Sigmoid colon (tissue), 7 donors: ENCODE measurements around the gene SERINC3. TPM values are rescaled to one million over a fixed set of nuclear protein-coding genes. Genes with fewer than 3 reads are reported as not detected.

Experiments used
- DNase-seq: peaks from one replicate; pipeline ENCODE4 v3.0.0-alpha.2; 2019
- H3K27ac ChIP-seq, 4 donors: fragments of 200-600 bp; sonication (generic); one replicate each; pipeline ENCODE4 v1.5.1; 2016 to 2019; ENCODE audit warnings: mild to moderate bottlenecking in 1 of 4
- H3K27me3 ChIP-seq, 3 donors: fragments of 200-600 bp; sonication (generic); one replicate each; pipeline ENCODE4 v1.5.1; 2019; ENCODE audit warnings: mild to moderate bottlenecking in 1 of 3
- H3K36me3 ChIP-seq, 4 donors: fragments of 200-600 bp; sonication (generic); one replicate each; pipeline ENCODE4 v1.5.1; 2016 to 2019
- H3K4me1 ChIP-seq, 4 donors: fragments of 200-600 bp; sonication (generic); one replicate each; pipeline ENCODE4 v1.5.1; 2017 to 2019
- H3K4me3 ChIP-seq, 4 donors: fragments of 200-600 bp; sonication (generic); one replicate each; pipeline ENCODE4 v1.5.1; 2017 to 2019; ENCODE audit warnings: mild to moderate bottlenecking in 2 of 4, moderate library complexity in 1 of 4
- H3K9me3 ChIP-seq, 4 donors: fragments of 200-600 bp in 3 of 4; sonication (generic) in 3 of 4; one replicate each; pipeline versions ENCODE4 v1.5.1 to v1.6.1; 2013 to 2019
- CTCF ChIP-seq, 4 experiments: fragments of 450-650 bp in 3 of 4; fragments of 200-600 bp in 1 of 4; IDR thresholded peaks; one replicate each; pipeline ENCODE4 v1.5.1; 2016 to 2019; ENCODE audit warnings: antibody characterized with exemption in 4 of 4, mild to moderate bottlenecking in 3 of 4, moderate library complexity in 2 of 4
- EP300 ChIP-seq, 4 donors: sonication (generic); formaldehyde crosslinking; IDR thresholded peaks; one replicate each; pipeline ENCODE4 v1.6.1; 2017; ENCODE audit warnings: antibody characterized with exemption in 4 of 4
- POLR2A ChIP-seq, 2 donors: fragments of 450-650 bp; IDR thresholded peaks; one replicate each; pipeline ENCODE4 v1.6.1; 2016; ENCODE audit warnings: antibody characterized with exemption in 2 of 2, mild to moderate bottlenecking in 2 of 2, moderate library complexity in 2 of 2
- POLR2AphosphoS5 ChIP-seq, 4 donors: sonication (generic); formaldehyde crosslinking; IDR thresholded peaks; one replicate each; pipeline ENCODE4 v1.6.1; 2017; ENCODE audit warnings: antibody characterized with exemption in 4 of 4
- WGBS, 2 donors: extraction: QIAGEN DNeasy Blood & Tissue Kit; methylation state at CpG; one replicate each; pipeline ENCODE4 v1.1.7; 2013; 5-methylcytosine and 5-hydroxymethylcytosine counted together
- intact Hi-C: fragments of 100-400 bp; cut with DNase I; formaldehyde crosslinking; loops from one replicate; pipeline ENCODE4 v1.15.1; 2023
- polyA plus RNA-seq, 3 donors: library from polyadenylated mRNA; stranded (reverse); fragments of 200-250 nt; gene quantifications; one replicate each; pipeline ENCODE4 v1.2.3, GENCODE V29; 2013
- total RNA-seq, 4 donors: library from RNA; depleted of rRNA; stranded (reverse); fragments of >200 nt; gene quantifications; one replicate each; pipeline ENCODE4 v1.1.0, GENCODE V29; 2016
- donor health status: healthy with polysubstance abuse.
- donor health status: Bipolar disorder and iron deficiency.
- donor health status: healthy.

The SERINC3 gene
- total and polyA plus RNA-seq, 7 donors = 11.1 to 112 (median 75.9) TPM

- intact Hi-C loops = no loop called here
- Histone ChIP-seq H3K4me3 (no peak overlapping the region), H3K27ac (peak overlapping the region; percentile 73 to 92 (median 82)), H3K27me3 (no peaks in the 10 kb centered on the region), H3K4me1 (peaks cover 0 to 72% (median 55%) of the 10 kb centered on the region in 4 donors), H3K9me3 (no peaks in the 10 kb centered on the region), H3K36me3 (no peaks in the 10 kb centered on the region)
- DNase-seq = no peak
- WGBS, 2 donors = 97% methylated on average over 8 of the region's 8 CpGs
- TF ChIP-seq CTCF (IDR thresholded peaks at IDR 0.05) (no peak), POLR2AphosphoS5 (IDR thresholded peaks at IDR 0.05) (no peak), EP300 (IDR thresholded peaks at IDR 0.05) (no peak), POLR2A (IDR thresholded peaks at IDR 0.05) (no peak)
Measured at GRCh38 chr20:44547419-44547818, 25.5 kb upstream of the SERINC3 start.

GRCh38 chr20:44544263-44544662 lies 22.4 kb upstream of the SERINC3 start:
- WGBS, 2 donors = 75 to 83% methylated on average over 5 of the region's 5 CpGs
- TF ChIP-seq EP300 (IDR thresholded peaks at IDR 0.05) (no peak), POLR2A (IDR thresholded peaks at IDR 0.05) (no peak), POLR2AphosphoS5 (IDR thresholded peaks at IDR 0.05) (no peak), CTCF (IDR thresholded peaks at IDR 0.05) (no peak)
- intact Hi-C loops = no loop called here
- Histone ChIP-seq H3K9me3 (no peaks in the 10 kb centered on the region), H3K4me1 (peaks cover 0 to 69% (median 48%) of the 10 kb centered on the region in 4 donors), H3K27ac (peak overlapping the region; percentile 54 to 92 (median 75)), H3K36me3 (no peaks in the 10 kb centered on the region), H3K27me3 (no peaks in the 10 kb centered on the region), H3K4me3 (no peak overlapping the region)
- no peak for DNase-seq

GRCh38 chr20:44543358-44543757 lies 21.5 kb upstream of the SERINC3 start:
- WGBS, 2 donors = 69 to 75% methylated on average over 3 of the region's 3 CpGs
- intact Hi-C loops = no loop called here
- Histone ChIP-seq H3K4me1 (peaks cover 0 to 70% (median 51%) of the 10 kb centered on the region in 4 donors), H3K36me3 (no peaks in the 10 kb centered on the region), H3K27ac (peak overlapping the region; percentile 54 to 92 (median 75)), H3K9me3 (no peaks in the 10 kb centered on the region), H3K4me3 (no peak overlapping the region), H3K27me3 (no peaks in the 10 kb centered on the region)
- no peak for TF ChIP-seq CTCF (IDR thresholded peaks at IDR 0.05)
- TF ChIP-seq POLR2A (IDR thresholded peaks at IDR 0.05) = no peak
- no peak for TF ChIP-seq POLR2AphosphoS5 (IDR thresholded peaks at IDR 0.05)
- no peak for TF ChIP-seq EP300 (IDR thresholded peaks at IDR 0.05)
- DNase-seq = no peak

DNA sequence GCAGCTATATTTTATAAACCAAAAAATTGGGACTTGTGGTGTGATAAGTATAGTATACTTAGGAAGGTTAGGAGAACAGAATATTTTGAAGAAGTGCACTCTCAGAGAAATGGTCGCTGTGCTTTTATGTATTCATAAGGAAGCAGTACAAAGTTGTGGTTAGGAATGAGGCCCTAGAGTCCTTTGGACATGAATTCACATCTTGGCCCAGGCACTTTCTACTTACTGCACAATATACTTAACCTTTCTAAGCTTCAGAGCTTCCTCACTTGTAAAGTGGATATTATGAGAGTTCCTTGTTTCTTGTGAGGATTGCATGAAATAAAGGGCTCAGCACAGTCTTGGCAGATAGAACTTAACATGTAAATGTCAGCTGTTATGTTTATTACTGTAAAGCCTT lies 21.0 kb upstream of the SERINC3 start:
- 31 to 43% methylated on average over 1 of the region's 1 CpG for WGBS, 2 donors
- H3K27ac ChIP-seq = peak overlapping the region; percentile 54 to 92 (median 75)
- TF ChIP-seq POLR2A (IDR thresholded peaks at IDR 0.05) = no peak
- no peak for TF ChIP-seq POLR2AphosphoS5 (IDR thresholded peaks at IDR 0.05)
- TF ChIP-seq CTCF (IDR thresholded peaks at IDR 0.05) = no peak
- TF ChIP-seq EP300 (IDR thresholded peaks at IDR 0.05) = no peak
- DNase-seq = no peak
- intact Hi-C loops = no loop called here
- H3K27me3 ChIP-seq = no peaks in the 10 kb centered on the region
- no peak overlapping the region for H3K4me3 ChIP-seq
- H3K4me1 ChIP-seq = peaks cover 0 to 70% (median 48%) of the 10 kb centered on the region in 4 donors
- H3K36me3 ChIP-seq = no peaks in the 10 kb centered on the region
- H3K9me3 ChIP-seq = no peaks in the 10 kb centered on the region

DNA sequence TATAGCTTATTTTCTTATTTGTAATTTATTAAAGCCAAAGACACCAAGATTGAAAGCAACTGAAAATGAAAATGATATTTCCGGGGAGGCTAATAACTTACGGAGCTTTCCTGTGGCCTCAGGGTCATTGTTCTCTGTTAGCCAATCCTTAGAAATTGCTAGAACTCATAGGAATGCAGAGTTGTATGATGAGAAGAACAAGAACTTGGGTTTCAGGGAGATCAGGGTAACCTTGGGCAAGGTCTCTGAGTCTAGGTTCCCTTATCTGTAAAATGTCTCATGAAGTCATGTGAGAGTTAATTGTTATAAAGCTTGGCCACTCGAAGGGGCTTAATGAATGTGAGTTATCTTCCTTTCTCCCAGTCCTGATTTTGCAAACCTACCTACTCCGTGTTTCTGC lies 20.1 kb upstream of the SERINC3 start:
- WGBS, 2 donors = 66 to 76% methylated on average over 4 of the region's 4 CpGs
- Histone ChIP-seq H3K4me3 (no peak overlapping the region), H3K27me3 (no peaks in the 10 kb centered on the region), H3K27ac (peak overlapping the region; percentile 54 to 92 (median 75)), H3K36me3 (no peaks in the 10 kb centered on the region), H3K4me1 (peaks cover 0 to 66% (median 45%) of the 10 kb centered on the region in 4 donors), H3K9me3 (no peaks in the 10 kb centered on the region)
- no peak for DNase-seq
- TF ChIP-seq POLR2A (IDR thresholded peaks at IDR 0.05) (no peak), CTCF (IDR thresholded peaks at IDR 0.05) (no peak), POLR2AphosphoS5 (IDR thresholded peaks at IDR 0.05) (no peak), EP300 (IDR thresholded peaks at IDR 0.05) (no peak)
- intact Hi-C loops = no loop called here
